A549 (cell line): ENCODE results near the gene ARX. TPM values are rescaled to one million over a fixed set of nuclear protein-coding genes. Genes with fewer than 3 reads are reported as not detected.

Source experiments
- ATAC-seq, 2 experiments: fragments of 200-7000 bp in 1 of 2; fragments of >200 bp in 1 of 2; cut with Nextera tagmentation in 1 of 2; cut with Tn5 transposase in 1 of 2; 3 replicates each; pipeline versions ENCODE4 v1.8.0 to v1.9.1; 2018 to 2020; ENCODE audit warnings: mild to moderate bottlenecking in 1 of 2, moderate library complexity in 1 of 2
- CTCF ChIA-PET: fragments of 300-600 bp; sonication (Branson Sonifier 250); formaldehyde crosslinking; extraction: SDS; loops from one replicate; lab custom pipeline; 2021; ENCODE audit warnings: antibody characterized with exemption, inconsistent platforms; lab: Yijun Ruan, JAX
- POLR2A ChIA-PET: fragments of 350-600 bp; formaldehyde crosslinking; extraction: SDS; loops from one replicate; lab custom pipeline; 2021; ENCODE audit warnings: antibody characterized with exemption, inconsistent platforms; lab: Yijun Ruan, JAX
- DNase-seq, 2 experiments: peaks; one replicate each; pipeline versions ENCODE4 v3.0.0 to v3.0.0-alpha.2; 2011 to 2016; ENCODE audit warnings: low read depth in 1 of 2, low spot score in 1 of 2
- FAIRE-seq: peaks from 2 replicates; lab custom pipeline; 2011; peaks lifted over from hg19 to GRCh38; lab: Jason Lieb, UNC
- H3K27ac ChIP-seq, 2 experiments: fragments of >200 bp; sonication (Bioruptor Twin); formaldehyde crosslinking; 3 replicates each; pipeline ENCODE4 v1.5.1; 2016 to 2017
- H3K4me1 ChIP-seq: fragments of >200 bp; sonication (Bioruptor Twin); formaldehyde crosslinking; 3 replicates; pipeline ENCODE4 v1.6.1; 2016
- H3K4me2 ChIP-seq: fragments of >200 bp; sonication (Bioruptor Twin); formaldehyde crosslinking; 3 replicates; pipeline ENCODE4 v1.6.1; 2016
- H3K4me3 ChIP-seq: fragments of >200 bp; sonication (Bioruptor Twin); formaldehyde crosslinking; 3 replicates; pipeline ENCODE4 v1.5.1; 2016
- H3K9me3 ChIP-seq: fragments of >200 bp; sonication (Bioruptor Twin); formaldehyde crosslinking; 3 replicates; pipeline ENCODE4 v1.6.1; 2016
- BHLHE40 ChIP-seq: IDR thresholded peaks from 2 replicates; pipeline ENCODE4 v1.6.1; 2012; ENCODE audit warnings: low read depth, low read length, inconsistent platforms
- CBX8 ChIP-seq: fragments of 200-600 bp; sonication (generic); IDR thresholded peaks from 2 replicates; pipeline ENCODE4 v1.6.1; 2016
- CHD2 ChIP-seq: fragments of 150-350 bp; IDR thresholded peaks from 2 replicates; pipeline ENCODE4 v1.6.1; 2014; ENCODE audit warnings: low read length; ENCODE audit not compliant: partially characterized antibody
- CHD4 ChIP-seq: fragments of 200-600 bp; sonication (generic); IDR thresholded peaks from 2 replicates; pipeline ENCODE4 v1.6.1; 2016; ENCODE audit warnings: antibody characterized with exemption, mild to moderate bottlenecking, borderline replicate concordance
- ESRRA ChIP-seq: fragments of 150-350 bp; IDR thresholded peaks from 2 replicates; pipeline ENCODE4 v1.6.1; 2014; ENCODE audit warnings: mild to moderate bottlenecking, low read length, borderline replicate concordance
- FOSL2 ChIP-seq, 2 experiments: fragments of 450-650 bp in 1 of 2; fragments of >200 bp in 1 of 2; sonication (Bioruptor Twin) in 1 of 2; formaldehyde crosslinking; IDR thresholded peaks; 2 replicates each; pipeline versions ENCODE4 v1.5.0 to v1.6.1; 2016 to 2020; ENCODE audit warnings: mild to moderate bottlenecking in 1 of 2, moderate library complexity in 1 of 2
- FOXS1 ChIP-seq: fragments of 250-450 bp; sonication (Bioruptor Pico); IDR thresholded peaks from 2 replicates; pipeline ENCODE4 v1.5.0; 2020; ENCODE audit warnings: mild to moderate bottlenecking, moderate library complexity
- GATA3 ChIP-seq: IDR thresholded peaks from 2 replicates; pipeline ENCODE4 v1.6.1; 2012; ENCODE audit warnings: borderline replicate concordance
- HOXA7 ChIP-seq: fragments of 250-450 bp; sonication (Bioruptor Pico); IDR thresholded peaks from 2 replicates; pipeline ENCODE4 v1.5.0; 2020; ENCODE audit warnings: mild to moderate bottlenecking, moderate library complexity
- JUN ChIP-seq, 2 experiments: fragments of >200 bp; sonication (Bioruptor Twin); formaldehyde crosslinking; IDR thresholded peaks; 2 replicates in 1 of 2; 3 replicates in 1 of 2; pipeline ENCODE4 v1.6.1; 2016 to 2017
- JUNB ChIP-seq: fragments of >200 bp; sonication (Bioruptor Twin); formaldehyde crosslinking; IDR thresholded peaks from 2 replicates; pipeline ENCODE4 v1.6.1; 2016
- KDM5A ChIP-seq: fragments of 200-600 bp; sonication (generic); IDR thresholded peaks from 2 replicates; pipeline ENCODE4 v1.6.1; 2016; ENCODE audit warnings: antibody characterized with exemption, mild to moderate bottlenecking
- MAZ ChIP-seq: fragments of 150-350 bp; IDR thresholded peaks from 2 replicates; pipeline ENCODE4 v1.6.1; 2014; ENCODE audit warnings: antibody characterized with exemption, low read depth, low read length, borderline replicate concordance
- NPAS2 ChIP-seq: fragments of 250-450 bp; sonication (Bioruptor Pico); IDR thresholded peaks from 2 replicates; pipeline ENCODE4 v1.8.0; 2022; ENCODE audit warnings: mild to moderate bottlenecking, moderate library complexity, borderline replicate concordance
- PBX3 ChIP-seq: IDR thresholded peaks from 2 replicates; pipeline ENCODE4 v1.6.1; 2012
- POLR2AphosphoS2 ChIP-seq: conservative IDR thresholded peaks from 2 replicates; pipeline ENCODE4 v1.6.1; 2012; ENCODE audit warnings: low read length, improper control_type of control experiment, inconsistent platforms
- RAD21 ChIP-seq, 2 experiments: fragments of >200 bp in 1 of 2; sonication (Bioruptor Twin) in 1 of 2; formaldehyde crosslinking in 1 of 2; IDR thresholded peaks in 1 of 2; conservative IDR thresholded peaks in 1 of 2; 2 replicates in 1 of 2; 3 replicates in 1 of 2; pipeline ENCODE4 v1.6.1; 2012 to 2018; ENCODE audit warnings: inconsistent platforms in 1 of 2
- RCOR1 ChIP-seq: fragments of 150-350 bp; IDR thresholded peaks from 2 replicates; pipeline ENCODE4 v1.6.1; 2014; ENCODE audit warnings: antibody characterized with exemption, low read length, low read depth
- RNF2 ChIP-seq: fragments of 200-600 bp; sonication (generic); IDR thresholded peaks from 2 replicates; pipeline ENCODE4 v1.6.1; 2016; ENCODE audit warnings: low read depth, mild to moderate bottlenecking, antibody characterized with exemption, moderate library complexity, borderline replicate concordance
- TFCP2L1 ChIP-seq: fragments of 250-450 bp; sonication (Bioruptor Pico); IDR thresholded peaks from 2 replicates; pipeline ENCODE4 v1.5.0; 2021; ENCODE audit warnings: mild to moderate bottlenecking
- TP53 ChIP-seq: fragments of 250-450 bp; sonication (Bioruptor Pico); IDR thresholded peaks from 2 replicates; pipeline ENCODE4 v1.5.0; 2021; ENCODE audit warnings: mild to moderate bottlenecking, moderate library complexity
- ZNF302 ChIP-seq: fragments of 250-450 bp; sonication (Bioruptor Pico); IDR thresholded peaks from 2 replicates; pipeline ENCODE4 v1.9.0; 2021; ENCODE audit warnings: inconsistent platforms, mild to moderate bottlenecking, moderate library complexity
- WGBS: methylation state at CpG from one replicate; pipeline ENCODE4 v1.1.6; 2017; ENCODE audit errors: missing lambda C conversion rate; 5-methylcytosine and 5-hydroxymethylcytosine counted together
- polyA plus RNA-seq, 4 experiments: library from polyadenylated mRNA; depleted of rRNA in 3 of 4; stranded (reverse); fragments of >200 nt; fragmentation: RNase III in 1 of 4; extraction: RNeasy Plus Mini Kit Qiagen cat#74134 plus additional on column Dnase treatment in 1 of 4; gene quantifications; 2 replicates in 3 of 4; 3 replicates in 1 of 4; pipeline ENCODE4 v1.2.3, GENCODE V29; 2011 to 2017
- TF ChIP-seq, protein P1 (sequence below): fragments of 150-350 bp; IDR thresholded peaks from 2 replicates; pipeline ENCODE4 v1.6.1; 2014; ENCODE audit warnings: low read depth, mild to moderate bottlenecking, low read length

ARX gene
- polyA plus RNA-seq, 2 of the 4 experiments (the other 2 are of a cell fraction) = 0.40 to 1.00 TPM

DNA sequence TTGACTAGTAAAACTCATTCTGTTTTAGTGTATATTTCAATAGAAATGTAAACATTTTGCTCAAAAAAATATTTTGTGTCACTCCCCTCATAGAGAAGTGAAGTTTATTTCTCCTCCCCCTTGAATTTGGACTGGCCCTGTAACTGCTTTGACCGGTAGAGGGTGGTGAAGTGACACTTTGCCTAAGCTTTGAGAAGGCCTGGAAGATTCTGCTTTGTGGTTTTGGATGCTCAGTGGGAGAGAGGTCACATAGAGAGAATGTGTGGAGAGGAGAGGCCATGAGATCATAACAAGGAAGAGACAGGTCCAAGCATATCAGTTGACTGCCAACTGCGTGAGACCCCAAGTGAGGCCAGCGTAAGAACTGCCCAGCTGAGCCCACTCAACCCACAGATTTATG lies 19.1 kb upstream of the ARX start:
- WGBS = 87% methylated on average over 3 of the region's 3 CpGs
- H3K27ac ChIP-seq = no peak overlapping the region
- TF ChIP-seq HOXA7 (CRISPR knock-in tag) (no peak), FOXS1 (CRISPR knock-in tag) (no peak)
- ATAC-seq = no peak
- no peak overlapping the region for H3K4me3 ChIP-seq
- ChIA-PET POLR2A (no interaction called here), CTCF (interaction anchor here (0.8 to 2.5 kb wide), 3 partner anchors 13 to 215 kb away, joined by 4 to 17 read pairs (median 7); no protein-coding TSS in a partner anchor)
- H3K4me1 ChIP-seq = no peaks in the 10 kb centered on the region
- no peak overlapping the region for H3K4me2 ChIP-seq
- FAIRE-seq = no peak
- DNase-seq = no peak
- H3K9me3 ChIP-seq = no peaks in the 10 kb centered on the region

- TF ChIP-seq GATA3 (no peak), MAZ (no peak), TP53 (CRISPR knock-in tag) (no peak), BHLHE40 (no peak), RNF2 (no peak), CBX8 (no peak), RAD21 (conservative IDR thresholded peaks at IDR 0.05 in 1 of 2, IDR thresholded peaks at IDR 0.05 in 1 of 2) (no peak), TFCP2L1 (no peak), POLR2AphosphoS2 (no peak), ESRRA (no peak), RCOR1 (no peak), PBX3 (no peak), CHD2 (no peak), NPAS2 (CRISPR knock-in tag) (no peak), CHD4 (no peak), ZNF302 (CRISPR knock-in tag) (no peak), KDM5A (no peak), JUN (IDR thresholded peaks at IDR 0.05) (no peak)
- TF ChIP-seq, protein P1, sequence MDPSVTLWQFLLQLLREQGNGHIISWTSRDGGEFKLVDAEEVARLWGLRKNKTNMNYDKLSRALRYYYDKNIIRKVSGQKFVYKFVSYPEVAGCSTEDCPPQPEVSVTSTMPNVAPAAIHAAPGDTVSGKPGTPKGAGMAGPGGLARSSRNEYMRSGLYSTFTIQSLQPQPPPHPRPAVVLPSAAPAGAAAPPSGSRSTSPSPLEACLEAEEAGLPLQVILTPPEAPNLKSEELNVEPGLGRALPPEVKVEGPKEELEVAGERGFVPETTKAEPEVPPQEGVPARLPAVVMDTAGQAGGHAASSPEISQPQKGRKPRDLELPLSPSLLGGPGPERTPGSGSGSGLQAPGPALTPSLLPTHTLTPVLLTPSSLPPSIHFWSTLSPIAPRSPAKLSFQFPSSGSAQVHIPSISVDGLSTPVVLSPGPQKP = no peak
- DNase-seq (no peak), ATAC-seq (no peak), FAIRE-seq (no peak)
- Histone ChIP-seq H3K9me3 (no peaks in the 10 kb centered on the region), H3K4me3 (no peak overlapping the region), H3K4me1 (peaks cover 10% of the 10 kb centered on the region; the same call in 1 of the 3 replicates), H3K4me2 (peak overlapping the region; percentile 46; the same call in 2 of the 3 replicates), H3K27ac (no peak overlapping the region)
- ChIA-PET POLR2A (no interaction called here), CTCF (no interaction called here)
- WGBS = 83% methylated on average over 12 of the region's 16 CpGs
Measured at GRCh38 chrX:25029288-25029825, 13.6 kb upstream of the ARX start.

DNA sequence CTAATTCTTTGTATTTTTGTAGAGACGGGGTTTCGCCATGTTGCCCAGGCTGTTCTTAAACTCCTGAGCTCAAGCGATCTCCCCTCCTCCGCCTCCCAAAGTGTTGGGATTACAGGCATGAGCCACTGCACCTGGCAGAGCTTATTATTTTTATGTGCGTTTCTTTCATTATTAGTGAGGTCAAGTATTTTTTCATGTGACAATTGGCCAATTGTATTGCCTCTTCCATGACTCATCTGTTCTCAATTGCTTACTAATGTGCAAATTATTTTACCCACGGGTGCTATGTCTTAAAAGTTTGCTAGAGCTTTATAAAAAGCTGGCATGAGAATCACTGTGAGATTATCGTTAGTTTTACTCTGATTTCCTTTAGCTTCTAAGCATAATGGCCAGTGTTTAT lies 13.0 kb upstream of the ARX start:
- ATAC-seq (no peak), FAIRE-seq (no peak), DNase-seq (no peak)
- CTCF ChIA-PET = interaction anchor here (1.1 kb wide), 1 partner anchor 190 kb away, joined by 4 read pairs; no protein-coding TSS in a partner anchor
- TF ChIP-seq JUNB = no peak
- TF ChIP-seq FOSL2 (IDR thresholded peaks at IDR 0.05) = peak; percentile 10; the same call in 1 of the 2 replicates
- TF ChIP-seq FOSL2 (CRISPR knock-in tag; IDR thresholded peaks at IDR 0.05) = peak; percentile 44; the same call in 1 of the 2 replicates
- Histone ChIP-seq H3K27ac (no peak overlapping the region), H3K4me2 (peak overlapping the region; percentile 46), H3K4me1 (peaks cover 10% of the 10 kb centered on the region; the same call in 1 of the 3 replicates), H3K9me3 (no peaks in the 10 kb centered on the region), H3K4me3 (no peak overlapping the region)
- POLR2A ChIA-PET = no interaction called here
- WGBS = 48% methylated on average over 7 of the region's 7 CpGs
